ENCODE results near the gene SNX1.

- TF ChIP-seq SRF (IDR thresholded peaks at IDR 0.05; ENCODE audit: low read depth in 2 of 2, low read length in 2 of 2) (no peak), POLR2A (IDR thresholded peaks at IDR 0.05; ENCODE audit: low read depth, low read length) (no peak), SREBF1 (IDR thresholded peaks at IDR 0.05; ENCODE audit: low read length) (no peak)
- TF ChIP-seq, protein P1, sequence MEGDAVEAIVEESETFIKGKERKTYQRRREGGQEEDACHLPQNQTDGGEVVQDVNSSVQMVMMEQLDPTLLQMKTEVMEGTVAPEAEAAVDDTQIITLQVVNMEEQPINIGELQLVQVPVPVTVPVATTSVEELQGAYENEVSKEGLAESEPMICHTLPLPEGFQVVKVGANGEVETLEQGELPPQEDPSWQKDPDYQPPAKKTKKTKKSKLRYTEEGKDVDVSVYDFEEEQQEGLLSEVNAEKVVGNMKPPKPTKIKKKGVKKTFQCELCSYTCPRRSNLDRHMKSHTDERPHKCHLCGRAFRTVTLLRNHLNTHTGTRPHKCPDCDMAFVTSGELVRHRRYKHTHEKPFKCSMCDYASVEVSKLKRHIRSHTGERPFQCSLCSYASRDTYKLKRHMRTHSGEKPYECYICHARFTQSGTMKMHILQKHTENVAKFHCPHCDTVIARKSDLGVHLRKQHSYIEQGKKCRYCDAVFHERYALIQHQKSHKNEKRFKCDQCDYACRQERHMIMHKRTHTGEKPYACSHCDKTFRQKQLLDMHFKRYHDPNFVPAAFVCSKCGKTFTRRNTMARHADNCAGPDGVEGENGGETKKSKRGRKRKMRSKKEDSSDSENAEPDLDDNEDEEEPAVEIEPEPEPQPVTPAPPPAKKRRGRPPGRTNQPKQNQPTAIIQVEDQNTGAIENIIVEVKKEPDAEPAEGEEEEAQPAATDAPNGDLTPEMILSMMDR (IDR thresholded peaks at IDR 0.05 in 2 of 3, conservative IDR thresholded peaks at IDR 0.05 in 1 of 3; ENCODE audit: control insufficient read depth in 2 of 3, extremely low read depth in 1 of 3, insufficient read depth in 1 of 3, low read depth in 3 of 3, low read length in 3 of 3) = no peak
- TF ChIP-seq, protein P2, sequence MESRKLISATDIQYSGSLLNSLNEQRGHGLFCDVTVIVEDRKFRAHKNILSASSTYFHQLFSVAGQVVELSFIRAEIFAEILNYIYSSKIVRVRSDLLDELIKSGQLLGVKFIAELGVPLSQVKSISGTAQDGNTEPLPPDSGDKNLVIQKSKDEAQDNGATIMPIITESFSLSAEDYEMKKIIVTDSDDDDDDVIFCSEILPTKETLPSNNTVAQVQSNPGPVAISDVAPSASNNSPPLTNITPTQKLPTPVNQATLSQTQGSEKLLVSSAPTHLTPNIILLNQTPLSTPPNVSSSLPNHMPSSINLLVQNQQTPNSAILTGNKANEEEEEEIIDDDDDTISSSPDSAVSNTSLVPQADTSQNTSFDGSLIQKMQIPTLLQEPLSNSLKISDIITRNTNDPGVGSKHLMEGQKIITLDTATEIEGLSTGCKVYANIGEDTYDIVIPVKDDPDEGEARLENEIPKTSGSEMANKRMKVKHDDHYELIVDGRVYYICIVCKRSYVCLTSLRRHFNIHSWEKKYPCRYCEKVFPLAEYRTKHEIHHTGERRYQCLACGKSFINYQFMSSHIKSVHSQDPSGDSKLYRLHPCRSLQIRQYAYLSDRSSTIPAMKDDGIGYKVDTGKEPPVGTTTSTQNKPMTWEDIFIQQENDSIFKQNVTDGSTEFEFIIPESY (IDR thresholded peaks at IDR 0.05) = no peak
Observed at GRCh38 chr15:64070965-64071851, 24.6 kb upstream of the SNX1 start.

Measured in GM12878 (cell line).